Fibroblast of villous mesenchyme (primary cell): Measurements from ENCODE around the gene BRD3OS. TPM values are rescaled to one million over a fixed set of nuclear protein-coding genes. Genes with fewer than 3 reads are reported as not detected.

ENCODE experiments used
- DNase-seq: peaks from one replicate; pipeline ENCODE4 v3.0.0-alpha.2; 2010; ENCODE audit warnings: low read depth
- H3K4me3 ChIP-seq: 2 replicates; pipeline ENCODE4 v1.5.1; 2011; ENCODE audit warnings: low read depth, mild to moderate bottlenecking, low read length
- CTCF ChIP-seq: IDR thresholded peaks from 2 replicates; pipeline ENCODE4 v1.5.1; 2012; ENCODE audit warnings: low read depth, mild to moderate bottlenecking, low read length; ENCODE audit not compliant: insufficient read depth
- total RNA-seq: library from RNA; depleted of rRNA; stranded (reverse); fragments of >200 nt; gene quantifications from 2 replicates; pipeline ENCODE4 v1.2.3, GENCODE V29; 2012

Gene BRD3OS
- total RNA-seq, 1 donor = 22.9 TPM

GRCh38 chr9:133994353-133995011, 30.8 kb upstream of the BRD3OS start:
- peak; percentile 66 for DNase-seq
- no peak overlapping the region for H3K4me3 ChIP-seq
- TF ChIP-seq CTCF = peak; percentile 96

GRCh38 chr9:133995012-133995896, 30.0 kb upstream of the BRD3OS start:
- TF ChIP-seq CTCF = no peak
- DNase-seq = no peak
- no peak overlapping the region for H3K4me3 ChIP-seq

- DNase-seq = no peak
- no peak overlapping the region for H3K4me3 ChIP-seq
- no peak for TF ChIP-seq CTCF
Measured at GRCh38 chr9:133996531-133997520, 28.5 kb upstream of the BRD3OS start.

- DNase-seq = no peak
Measured at GRCh38 chr9:133997584-133997983, 27.7 kb upstream of the BRD3OS start.

GRCh38 chr9:133998915-133999595, 26.2 kb upstream of the BRD3OS start:
- H3K4me3 ChIP-seq = no peak overlapping the region
- DNase-seq = no peak
- TF ChIP-seq CTCF = no peak

More at GRCh38 chr9:133997584-133997983, 27.7 kb upstream of the BRD3OS start:
- TF ChIP-seq CTCF = no peak
- no peak overlapping the region for H3K4me3 ChIP-seq

- TF ChIP-seq CTCF = no peak
- H3K4me3 ChIP-seq = no peak overlapping the region
- DNase-seq = no peak
Measured at GRCh38 chr9:133999851-134000265, 25.4 kb upstream of the BRD3OS start.
